ENCODE results near the gene APCDD1L.

- TF ChIP-seq CTCF (IDR thresholded peaks at IDR 0.05) (no peak), POLR2A (IDR thresholded peaks at IDR 0.05) (no peak)
These were observed 16.5 kb upstream of the APCDD1L start for GRCh38 chr20:58531657-58532056.

Measured in Peyer's patch (tissue), 4 donors.